Gastrocnemius medialis (tissue), 4 donors: ENCODE measurements around the gene C9orf85.

ENCODE experiments used
- POLR2A ChIP-seq, 2 donors: fragments of 450-650 bp; IDR thresholded peaks; one replicate each; pipeline ENCODE4 v1.6.1; 2017; ENCODE audit warnings: antibody characterized with exemption in 2 of 2, mild to moderate bottlenecking in 2 of 2, moderate library complexity in 2 of 2
- TF ChIP-seq, protein P1 (sequence below), 5 experiments: fragments of 450-650 bp in 3 of 5; fragments of 200-600 bp in 2 of 5; sonication (generic) in 2 of 5; IDR thresholded peaks in 4 of 5; conservative IDR thresholded peaks in 1 of 5; 1 replicate in 4 of 5; 2 replicates in 1 of 5; pipeline ENCODE4 v1.5.1; 2016 to 2019; ENCODE audit warnings: antibody characterized with exemption in 5 of 5, mild to moderate bottlenecking in 3 of 5, moderate library complexity in 3 of 5

DNA sequence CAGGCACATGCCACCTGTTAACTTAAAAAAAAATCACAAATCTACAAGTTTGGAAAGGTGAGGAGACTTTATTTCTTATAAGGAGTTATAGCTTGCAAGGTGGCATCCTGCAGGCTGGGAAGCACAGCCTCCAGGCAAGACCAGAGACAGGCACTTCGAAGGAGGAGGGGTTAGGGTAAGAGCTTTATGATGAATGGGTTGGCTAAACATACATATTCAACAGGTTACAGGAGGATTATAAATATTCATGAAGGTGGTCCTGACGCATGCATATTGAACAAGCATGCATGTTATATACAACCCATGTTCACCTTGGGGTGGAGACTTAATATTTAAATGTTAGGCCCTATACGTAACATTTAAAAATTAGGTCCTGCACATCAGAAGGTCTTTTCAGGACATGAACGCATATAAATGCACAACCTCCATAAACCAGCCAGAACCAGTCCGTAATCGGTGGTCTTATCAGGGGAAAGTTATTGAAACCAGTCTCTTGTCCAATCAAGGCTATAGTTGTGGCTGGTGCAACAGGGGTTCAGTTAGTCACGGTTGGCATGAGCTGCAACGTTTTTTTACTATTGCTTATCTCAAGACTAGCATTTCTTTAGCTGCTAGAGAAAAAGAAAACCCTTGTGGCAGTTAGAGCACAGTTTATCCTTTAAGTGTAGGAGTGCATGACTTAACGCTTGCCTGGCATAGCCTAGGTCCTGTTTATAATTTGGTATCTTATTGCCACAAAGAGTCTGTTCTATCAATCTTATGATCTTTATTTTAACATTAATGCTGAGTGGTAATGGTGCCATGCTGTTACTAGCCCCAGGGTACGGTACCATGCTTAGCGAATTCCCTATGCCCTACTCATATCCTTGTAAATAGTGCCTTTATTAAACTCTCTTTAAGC, 76.3 kb downstream of the C9orf85 start:
- TF ChIP-seq, protein P1, sequence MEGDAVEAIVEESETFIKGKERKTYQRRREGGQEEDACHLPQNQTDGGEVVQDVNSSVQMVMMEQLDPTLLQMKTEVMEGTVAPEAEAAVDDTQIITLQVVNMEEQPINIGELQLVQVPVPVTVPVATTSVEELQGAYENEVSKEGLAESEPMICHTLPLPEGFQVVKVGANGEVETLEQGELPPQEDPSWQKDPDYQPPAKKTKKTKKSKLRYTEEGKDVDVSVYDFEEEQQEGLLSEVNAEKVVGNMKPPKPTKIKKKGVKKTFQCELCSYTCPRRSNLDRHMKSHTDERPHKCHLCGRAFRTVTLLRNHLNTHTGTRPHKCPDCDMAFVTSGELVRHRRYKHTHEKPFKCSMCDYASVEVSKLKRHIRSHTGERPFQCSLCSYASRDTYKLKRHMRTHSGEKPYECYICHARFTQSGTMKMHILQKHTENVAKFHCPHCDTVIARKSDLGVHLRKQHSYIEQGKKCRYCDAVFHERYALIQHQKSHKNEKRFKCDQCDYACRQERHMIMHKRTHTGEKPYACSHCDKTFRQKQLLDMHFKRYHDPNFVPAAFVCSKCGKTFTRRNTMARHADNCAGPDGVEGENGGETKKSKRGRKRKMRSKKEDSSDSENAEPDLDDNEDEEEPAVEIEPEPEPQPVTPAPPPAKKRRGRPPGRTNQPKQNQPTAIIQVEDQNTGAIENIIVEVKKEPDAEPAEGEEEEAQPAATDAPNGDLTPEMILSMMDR (IDR thresholded peaks at IDR 0.05 in 4 of 5, conservative IDR thresholded peaks at IDR 0.05 in 1 of 5) = no peak
- TF ChIP-seq POLR2A (IDR thresholded peaks at IDR 0.05) = no peak
